Measurements from ENCODE around the gene IL1RN. TPM values are rescaled to one million over a fixed set of nuclear protein-coding genes. Genes with fewer than 3 reads are reported as not detected.
A peak's percentile ranks its signal among the peaks of the same experiment; 100 is the strongest.

IL1RN gene
- total and polyA plus RNA-seq, 2 of the 13 experiments (the other 11 are each of a cell fraction or from before 2014, with no cell fraction given), result 21.2 to 101 TPM

DNA sequence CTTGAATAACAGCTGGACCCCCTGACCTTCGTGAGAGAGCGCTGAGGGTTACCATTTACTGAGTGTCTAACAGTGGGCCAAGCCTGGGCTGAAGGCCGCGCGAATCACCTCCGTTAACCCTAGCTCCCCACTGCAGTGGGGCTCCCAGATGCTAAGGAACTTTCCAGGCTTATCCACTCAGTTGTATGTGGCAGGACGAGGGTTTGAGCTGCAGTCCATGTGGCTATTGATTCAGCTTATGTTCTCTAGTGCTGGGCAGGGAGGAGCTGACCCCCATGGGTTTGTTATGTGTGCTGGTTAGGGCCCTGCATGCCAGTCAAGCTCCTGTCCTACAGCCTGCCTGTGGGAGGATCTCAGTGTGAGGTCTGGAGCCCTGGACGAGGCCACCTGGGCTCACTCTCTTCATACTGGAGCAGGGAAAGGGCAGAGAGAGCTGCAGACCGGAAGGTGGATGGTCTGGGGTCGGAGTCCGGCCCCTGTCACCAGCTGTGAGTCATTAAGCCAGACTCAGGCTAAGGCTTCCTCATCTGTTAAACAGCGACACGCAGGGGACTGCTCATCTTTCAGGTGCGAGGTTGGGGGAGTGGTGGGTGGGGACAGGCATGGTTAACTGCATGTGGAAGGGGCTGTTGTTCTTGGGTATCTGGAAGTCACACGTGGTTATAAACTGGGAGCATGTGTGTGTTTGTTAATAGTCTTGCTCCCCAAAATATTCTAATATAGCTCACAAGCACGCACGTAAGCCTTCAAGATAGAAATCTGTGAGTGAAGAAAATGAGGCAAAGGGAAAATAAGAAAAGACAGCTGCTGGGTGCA, 52.9 kb downstream of the IL1RN start (continued):
- TF ChIP-seq, protein P1, sequence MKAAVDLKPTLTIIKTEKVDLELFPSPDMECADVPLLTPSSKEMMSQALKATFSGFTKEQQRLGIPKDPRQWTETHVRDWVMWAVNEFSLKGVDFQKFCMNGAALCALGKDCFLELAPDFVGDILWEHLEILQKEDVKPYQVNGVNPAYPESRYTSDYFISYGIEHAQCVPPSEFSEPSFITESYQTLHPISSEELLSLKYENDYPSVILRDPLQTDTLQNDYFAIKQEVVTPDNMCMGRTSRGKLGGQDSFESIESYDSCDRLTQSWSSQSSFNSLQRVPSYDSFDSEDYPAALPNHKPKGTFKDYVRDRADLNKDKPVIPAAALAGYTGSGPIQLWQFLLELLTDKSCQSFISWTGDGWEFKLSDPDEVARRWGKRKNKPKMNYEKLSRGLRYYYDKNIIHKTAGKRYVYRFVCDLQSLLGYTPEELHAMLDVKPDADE (CRISPR knock-in tag; IDR thresholded peaks at IDR 0.05), result no peak
- TF ChIP-seq, protein P2, sequence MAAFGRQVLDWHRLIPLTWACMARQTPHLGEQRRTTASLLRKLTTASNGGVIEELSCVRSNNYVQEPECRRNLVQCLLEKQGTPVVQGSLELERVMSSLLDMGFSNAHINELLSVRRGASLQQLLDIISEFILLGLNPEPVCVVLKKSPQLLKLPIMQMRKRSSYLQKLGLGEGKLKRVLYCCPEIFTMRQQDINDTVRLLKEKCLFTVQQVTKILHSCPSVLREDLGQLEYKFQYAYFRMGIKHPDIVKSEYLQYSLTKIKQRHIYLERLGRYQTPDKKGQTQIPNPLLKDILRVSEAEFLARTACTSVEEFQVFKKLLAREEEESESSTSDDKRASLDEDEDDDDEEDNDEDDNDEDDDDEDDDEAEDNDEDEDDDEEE (CRISPR knock-in tag; IDR thresholded peaks at IDR 0.05), result no peak
- no peak; the same call in 1 of the 2 replicates for TF ChIP-seq TSC22D2 (CRISPR knock-in tag; IDR thresholded peaks at IDR 0.05; ENCODE audit: borderline replicate concordance)
- no peak for TF ChIP-seq NCOA5 (CRISPR knock-in tag; IDR thresholded peaks at IDR 0.05)
- TF ChIP-seq ZBTB42 (CRISPR knock-in tag; IDR thresholded peaks at IDR 0.05), result no peak
- TF ChIP-seq SMAD3 (CRISPR knock-in tag; IDR thresholded peaks at IDR 0.05), result no peak; the same call in 1 of the 2 replicates
- no peak for TF ChIP-seq AKAP8 (CRISPR knock-in tag; IDR thresholded peaks at IDR 0.05)
- TF ChIP-seq PITX1 (CRISPR knock-in tag; IDR thresholded peaks at IDR 0.05), result peak; percentile 72
- TF ChIP-seq ZNF354B (CRISPR knock-in tag; IDR thresholded peaks at IDR 0.05), result peak; percentile 58; the same call in 1 of the 2 replicates
- TF ChIP-seq ZNF75D (CRISPR knock-in tag; IDR thresholded peaks at IDR 0.05; ENCODE audit: borderline replicate concordance), result no peak
- TF ChIP-seq, protein P3, sequence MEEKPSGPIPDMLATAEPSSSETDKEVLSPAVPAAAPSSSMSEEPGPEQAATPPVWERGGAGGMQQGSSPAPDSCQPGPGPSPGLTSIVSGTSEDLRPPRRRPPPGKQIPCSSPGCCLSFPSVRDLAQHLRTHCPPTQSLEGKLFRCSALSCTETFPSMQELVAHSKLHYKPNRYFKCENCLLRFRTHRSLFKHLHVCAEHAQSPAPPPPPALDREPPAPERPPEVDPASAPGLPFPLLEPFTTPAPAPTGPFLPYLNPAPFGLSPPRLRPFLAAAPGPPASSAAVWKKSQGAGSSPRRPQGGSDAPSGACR (CRISPR knock-in tag; IDR thresholded peaks at IDR 0.05), result peak; percentile 80
- no peak for TF ChIP-seq U2AF2 (IDR thresholded peaks at IDR 0.05; ENCODE audit: low read depth, low read length)
- TF ChIP-seq ZNF205 (CRISPR knock-in tag; IDR thresholded peaks at IDR 0.05), result peak; percentile 66; the same call in 1 of the 2 replicates
- TF ChIP-seq ZNF788 (CRISPR knock-in tag; IDR thresholded peaks at IDR 0.05; ENCODE audit: borderline replicate concordance), result peak; percentile 73; the same call in 1 of the 2 replicates
- TF ChIP-seq ZNF564 (CRISPR knock-in tag; IDR thresholded peaks at IDR 0.05), result no peak; the same call in 1 of the 2 replicates
- no peak for TF ChIP-seq ZNF282 (IDR thresholded peaks at IDR 0.05; ENCODE audit: partially characterized antibody)
- TF ChIP-seq SMARCE1 (IDR thresholded peaks at IDR 0.05; ENCODE audit: borderline replicate concordance), result no peak
- peak; percentile 75 for TF ChIP-seq SPEN (CRISPR knock-in tag; IDR thresholded peaks at IDR 0.05; ENCODE audit: low read depth)
- TF ChIP-seq, protein P4, sequence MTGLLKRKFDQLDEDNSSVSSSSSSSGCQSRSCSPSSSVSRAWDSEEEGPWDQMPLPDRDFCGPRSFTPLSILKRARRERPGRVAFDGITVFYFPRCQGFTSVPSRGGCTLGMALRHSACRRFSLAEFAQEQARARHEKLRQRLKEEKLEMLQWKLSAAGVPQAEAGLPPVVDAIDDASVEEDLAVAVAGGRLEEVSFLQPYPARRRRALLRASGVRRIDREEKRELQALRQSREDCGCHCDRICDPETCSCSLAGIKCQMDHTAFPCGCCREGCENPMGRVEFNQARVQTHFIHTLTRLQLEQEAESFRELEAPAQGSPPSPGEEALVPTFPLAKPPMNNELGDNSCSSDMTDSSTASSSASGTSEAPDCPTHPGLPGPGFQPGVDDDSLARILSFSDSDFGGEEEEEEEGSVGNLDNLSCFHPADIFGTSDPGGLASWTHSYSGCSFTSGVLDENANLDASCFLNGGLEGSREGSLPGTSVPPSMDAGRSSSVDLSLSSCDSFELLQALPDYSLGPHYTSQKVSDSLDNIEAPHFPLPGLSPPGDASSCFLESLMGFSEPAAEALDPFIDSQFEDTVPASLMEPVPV (CRISPR knock-in tag; IDR thresholded peaks at IDR 0.05), result 0 out of 2 replicates have a peak, but pooled peaks have one; percentile 55
- peak; percentile 89 for TF ChIP-seq ZNF629 (CRISPR knock-in tag; conservative IDR thresholded peaks at IDR 0.05)
- TF ChIP-seq ATRX (CRISPR knock-in tag; IDR thresholded peaks at IDR 0.05; ENCODE audit: borderline replicate concordance), result no peak
- TF ChIP-seq LCORL (IDR thresholded peaks at IDR 0.05), result 0 out of 2 replicates have a peak, but pooled peaks have one; percentile 21
- TF ChIP-seq LCORL (CRISPR knock-in tag; IDR thresholded peaks at IDR 0.05), result peak; percentile 50; the same call in 1 of the 2 replicates
- TF ChIP-seq ZNF24 (IDR thresholded peaks at IDR 0.05), result no peak
- peak; percentile 50; the same call in 1 of the 2 replicates for TF ChIP-seq HIVEP1 (CRISPR knock-in tag; IDR thresholded peaks at IDR 0.05)
- TF ChIP-seq BHLHE40 (IDR thresholded peaks at IDR 0.05; ENCODE audit: low read length), result no peak; the same call in 1 of the 2 replicates
- TF ChIP-seq SMARCC2 (IDR thresholded peaks at IDR 0.05), result 0 out of 2 replicates have a peak, but pooled peaks have one; percentile 14
